Fibroblast of skin of scalp (primary cell): ENCODE results near the gene FARSB.
"Not testable (repeated sequence)": the region's sequence is repeated elsewhere in the genome, so short reads cannot be mapped to it uniquely, and the experiment has no call there.

Source experiments
- DNase-seq: peaks from one replicate; pipeline ENCODE4 v3.0.0-alpha.2; 2013

FARSB gene

GRCh38 chr2:222604749-222605515 is 51.0 kb downstream of the FARSB start:
- DNase-seq: no peak

GRCh38 chr2:222603501-222603900 is 52.4 kb downstream of the FARSB start:
- DNase-seq: no peak

- DNase-seq: no peak
Observed at GRCh38 chr2:222598611-222599010, 57.3 kb downstream of the FARSB start.

- DNase-seq: peak; percentile 53
Observed at GRCh38 chr2:222595581-222595980, 60.3 kb downstream of the FARSB start.

GRCh38 chr2:222594679-222595078 is 61.2 kb downstream of the FARSB start:
- DNase-seq: peak; percentile 51

- peak; percentile 12 for DNase-seq
Observed at GRCh38 chr2:222592176-222592575, 63.7 kb downstream of the FARSB start.

- DNase-seq: no peak
Observed at GRCh38 chr2:222591661-222592060, 64.2 kb downstream of the FARSB start.

- not testable (repeated sequence) for DNase-seq
Observed at GRCh38 chr2:222584589-222584988, 71.3 kb downstream of the FARSB start.

GRCh38 chr2:222582928-222583327 is 73.0 kb downstream of the FARSB start:
- DNase-seq: no peak

- no peak for DNase-seq
Observed at GRCh38 chr2:222577341-222577740, 78.6 kb downstream of the FARSB start.

GRCh38 chr2:222576171-222577081 is 79.5 kb downstream of the FARSB start:
- no peak for DNase-seq

GRCh38 chr2:222575618-222576017 is 80.3 kb downstream of the FARSB start:
- no peak for DNase-seq

GRCh38 chr2:222572751-222573174 is 83.1 kb downstream of the FARSB start:
- DNase-seq: peak; percentile 29

- no peak for DNase-seq
Observed at GRCh38 chr2:222572264-222572721, 83.6 kb downstream of the FARSB start.

GRCh38 chr2:222569826-222570225 is 86.1 kb downstream of the FARSB start:
- no peak for DNase-seq

GRCh38 chr2:222568865-222569264 is 87.0 kb downstream of the FARSB start:
- peak; percentile 29 for DNase-seq

GRCh38 chr2:222566229-222566628 is 89.7 kb downstream of the FARSB start:
- no peak for DNase-seq

- DNase-seq: no peak
Observed at GRCh38 chr2:222563936-222564335, 92.0 kb downstream of the FARSB start.

- no peak for DNase-seq
Observed at GRCh38 chr2:222563106-222563718, 92.7 kb downstream of the FARSB start.

- peak; percentile 34 for DNase-seq
Observed at GRCh38 chr2:222561817-222562645, 93.9 kb downstream of the FARSB start.

GRCh38 chr2:222561151-222561550 is 94.7 kb downstream of the FARSB start:
- DNase-seq: no peak

- DNase-seq: no peak
Observed at GRCh38 chr2:222554517-222554916, 101.4 kb downstream of the FARSB start.
